C4-2B (cell line): ENCODE data around the gene CLDN9.

ENCODE experiments used
- ZFX ChIP-seq: fragments of 450-650 bp; IDR thresholded peaks from 2 replicates; pipeline ENCODE4 v1.6.1; 2017
- TF ChIP-seq, protein P1 (sequence below): fragments of 450-650 bp; conservative IDR thresholded peaks from 2 replicates; pipeline ENCODE4 v1.5.1; 2017; ENCODE audit warnings: mild to moderate bottlenecking

DNA sequence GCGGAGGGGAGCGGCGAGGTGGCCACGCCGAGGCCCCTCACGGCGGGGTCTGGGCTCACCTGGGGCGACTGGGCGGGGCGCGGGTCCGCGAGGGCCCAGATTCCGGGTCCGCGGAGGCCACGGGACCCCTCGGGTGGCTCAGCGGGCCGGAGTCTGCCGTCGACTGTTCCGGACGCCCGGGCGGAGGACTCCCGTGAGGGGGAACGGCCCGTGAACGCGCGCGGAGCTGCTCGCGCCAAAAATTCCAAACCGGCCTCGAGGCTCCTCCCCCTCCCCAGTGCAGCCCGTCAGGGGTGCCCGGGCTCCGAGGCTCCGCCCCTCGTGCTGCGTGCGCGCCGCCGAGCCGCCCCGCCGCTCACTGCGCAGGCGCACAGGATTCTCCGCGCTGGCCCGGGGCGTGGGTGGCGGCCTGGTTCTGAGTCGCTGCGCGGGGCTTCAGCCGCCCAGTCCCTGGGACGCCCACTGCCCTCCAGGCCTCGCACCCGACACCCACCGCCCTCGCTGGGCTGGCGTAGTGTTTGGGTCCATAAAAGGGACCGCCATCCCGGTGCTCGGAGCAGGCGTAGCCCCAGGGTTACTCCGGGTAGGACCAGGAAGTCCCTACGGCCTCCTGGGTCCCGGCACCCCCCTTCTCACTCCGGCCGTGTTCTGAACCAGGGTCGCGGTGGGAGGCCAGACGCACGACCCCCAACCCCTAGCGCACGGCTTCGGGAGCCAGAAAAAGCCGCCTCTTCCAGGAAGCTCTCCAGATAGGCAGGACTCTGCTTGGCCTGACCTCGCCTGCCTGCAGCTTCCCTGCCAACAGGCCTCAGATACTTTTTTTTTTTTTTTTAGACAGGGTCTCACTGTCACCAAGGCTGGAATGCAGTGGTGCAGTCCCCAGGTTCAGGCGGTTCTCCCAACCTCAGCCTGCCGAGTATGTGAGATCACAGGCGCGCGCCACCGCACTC, 32.2 kb upstream of the CLDN9 start, which contains the start of gene PKMYT1:
- TF ChIP-seq, protein P1, sequence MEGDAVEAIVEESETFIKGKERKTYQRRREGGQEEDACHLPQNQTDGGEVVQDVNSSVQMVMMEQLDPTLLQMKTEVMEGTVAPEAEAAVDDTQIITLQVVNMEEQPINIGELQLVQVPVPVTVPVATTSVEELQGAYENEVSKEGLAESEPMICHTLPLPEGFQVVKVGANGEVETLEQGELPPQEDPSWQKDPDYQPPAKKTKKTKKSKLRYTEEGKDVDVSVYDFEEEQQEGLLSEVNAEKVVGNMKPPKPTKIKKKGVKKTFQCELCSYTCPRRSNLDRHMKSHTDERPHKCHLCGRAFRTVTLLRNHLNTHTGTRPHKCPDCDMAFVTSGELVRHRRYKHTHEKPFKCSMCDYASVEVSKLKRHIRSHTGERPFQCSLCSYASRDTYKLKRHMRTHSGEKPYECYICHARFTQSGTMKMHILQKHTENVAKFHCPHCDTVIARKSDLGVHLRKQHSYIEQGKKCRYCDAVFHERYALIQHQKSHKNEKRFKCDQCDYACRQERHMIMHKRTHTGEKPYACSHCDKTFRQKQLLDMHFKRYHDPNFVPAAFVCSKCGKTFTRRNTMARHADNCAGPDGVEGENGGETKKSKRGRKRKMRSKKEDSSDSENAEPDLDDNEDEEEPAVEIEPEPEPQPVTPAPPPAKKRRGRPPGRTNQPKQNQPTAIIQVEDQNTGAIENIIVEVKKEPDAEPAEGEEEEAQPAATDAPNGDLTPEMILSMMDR, result no peak
- TF ChIP-seq ZFX, result peak; percentile 80; the same call in 1 of the 2 replicates
